K562 (cell line): ENCODE data around the gene CIP2A. TPM values are rescaled to one million over a fixed set of nuclear protein-coding genes. Genes with fewer than 3 reads are reported as not detected.

Source experiments
- polyA plus RNA-seq, 8 experiments: library from polyadenylated mRNA; depleted of rRNA in 4 of 8; stranded (reverse) in 5 of 8; unstranded in 3 of 8; fragments of >200 nt; fragmentation: Nextera tagmentation in 2 of 8; fragmentation: Illumina TruSeq in 1 of 8; extraction: Ambion mirVana in 2 of 8; extraction: Trizol in 1 of 8; gene quantifications; 2 replicates each; pipeline versions ENCODE4 v1.2.1 to v1.2.3, GENCODE V29; 2011 to 2014; ENCODE audit warnings: inconsistent platforms in 1 of 8, missing spikeins in 1 of 8
- small RNA-seq: library from RNA; depleted of rRNA; stranded (forward); fragments of <200 nt; gene quantifications from one replicate; pipeline ENCODE3, GENCODE V24; 2014
- total RNA-seq, 7 experiments: library from RNA; depleted of rRNA in 6 of 7; stranded (reverse); fragments of >200 nt in 6 of 7; fragmentation: Illumina TruSeq in 2 of 7; extraction: Trizol in 2 of 7; gene quantifications; 2 replicates each; pipeline versions ENCODE4 v1.2.1 to v1.2.3, GENCODE V29; 2011 to 2021; ENCODE audit warnings: low replicate concordance in 1 of 7

CIP2A gene
- total and polyA plus RNA-seq, 9 of the 15 experiments (the other 6 are each of a cell fraction or from before 2014, with no cell fraction given): 10.5 to 41.7 (median 31.5) TPM

Small RNA genes lying within 50 kb of the gene (small RNA-seq; reads per million reads assigned to genes)
- not detected for gene RF00156

Other genes with a start within 250 kb of the CIP2A start
- 0.14 and 0.24 TPM in 2 replicates for gene MYH15, start 78.8 kb downstream of the CIP2A start, total RNA-seq (2014; rRNA removed)
- 0.22 and 0.25 TPM in 2 replicates for gene MYH15, start 78.8 kb downstream of the CIP2A start, total RNA-seq (2014; rRNA removed; fragmentation: Illumina TruSeq; extraction: Trizol)
- 0.08 and 0.11 TPM in 2 replicates for gene MYH15, start 78.8 kb downstream of the CIP2A start, total RNA-seq (2015; rRNA removed; fragmentation: Illumina TruSeq; extraction: Trizol)
- 0.07 and 0.29 TPM in 2 replicates for gene MYH15, start 78.8 kb downstream of the CIP2A start, total RNA-seq (2021)
- 0.03 and 0.04 TPM in 2 replicates for gene MYH15, start 78.8 kb downstream of the CIP2A start, polyA plus RNA-seq (2011; rRNA removed)
- 0.12 and 0.17 TPM in 2 replicates for gene MYH15, start 78.8 kb downstream of the CIP2A start, polyA plus RNA-seq (2014; fragmentation: Illumina TruSeq; extraction: Trizol)
- under 1 TPM; 0.03 to 0.06 TPM for gene MYH15, start 78.8 kb downstream of the CIP2A start, polyA plus RNA-seq (2014; fragmentation: Nextera tagmentation; extraction: Ambion mirVana)
- 0.08 and 0.19 TPM in 2 replicates for gene MYH15, start 78.8 kb downstream of the CIP2A start, polyA plus RNA-seq (2014; rRNA removed)
- 3.2 and 3.5 TPM in 2 replicates for gene DZIP3, start 284 bp upstream of the CIP2A start, total RNA-seq (2014; rRNA removed)
- 7.5 and 7.9 TPM in 2 replicates for gene DZIP3, start 284 bp upstream of the CIP2A start, total RNA-seq (2014; rRNA removed; fragmentation: Illumina TruSeq; extraction: Trizol)
- 6.3 and 7.3 TPM in 2 replicates for gene DZIP3, start 284 bp upstream of the CIP2A start, total RNA-seq (2015; rRNA removed; fragmentation: Illumina TruSeq; extraction: Trizol)
- gene DZIP3, start 284 bp upstream of the CIP2A start, total RNA-seq (2021): 6.1 and 6.3 TPM in 2 replicates
- 7.9 and 9.7 TPM in 2 replicates for gene DZIP3, start 284 bp upstream of the CIP2A start, polyA plus RNA-seq (2011; rRNA removed)
- 5.5 and 5.7 TPM in 2 replicates for gene DZIP3, start 284 bp upstream of the CIP2A start, polyA plus RNA-seq (2014; fragmentation: Illumina TruSeq; extraction: Trizol)
- 1 to 10 TPM; 4.4 to 5.2 TPM for gene DZIP3, start 284 bp upstream of the CIP2A start, polyA plus RNA-seq (2014; fragmentation: Nextera tagmentation; extraction: Ambion mirVana)
- 5.0 TPM in 2 replicates for gene DZIP3, start 284 bp upstream of the CIP2A start, polyA plus RNA-seq (2014; rRNA removed)
- not detected in 2 replicates for gene RETNLB, start 168.0 kb upstream of the CIP2A start, total RNA-seq (2014; rRNA removed)
- not detected in 2 replicates for gene RETNLB, start 168.0 kb upstream of the CIP2A start, total RNA-seq (2014; rRNA removed; fragmentation: Illumina TruSeq; extraction: Trizol)
- gene RETNLB, start 168.0 kb upstream of the CIP2A start, total RNA-seq (2015; rRNA removed; fragmentation: Illumina TruSeq; extraction: Trizol): not detected in 2 replicates
- gene RETNLB, start 168.0 kb upstream of the CIP2A start, total RNA-seq (2021): not detected in 2 replicates
- gene RETNLB, start 168.0 kb upstream of the CIP2A start, polyA plus RNA-seq (2011; rRNA removed): not detected in 2 replicates
- gene RETNLB, start 168.0 kb upstream of the CIP2A start, polyA plus RNA-seq (2014; fragmentation: Illumina TruSeq; extraction: Trizol): not detected in 2 replicates
- not detected for gene RETNLB, start 168.0 kb upstream of the CIP2A start, polyA plus RNA-seq (2014; fragmentation: Nextera tagmentation; extraction: Ambion mirVana)
- gene RETNLB, start 168.0 kb upstream of the CIP2A start, polyA plus RNA-seq (2014; rRNA removed): not detected in 2 replicates
- not detected in 2 replicates for gene TRAT1, start 233.3 kb upstream of the CIP2A start, total RNA-seq (2014; rRNA removed)
- not detected in 2 replicates for gene TRAT1, start 233.3 kb upstream of the CIP2A start, total RNA-seq (2014; rRNA removed; fragmentation: Illumina TruSeq; extraction: Trizol)
- gene TRAT1, start 233.3 kb upstream of the CIP2A start, total RNA-seq (2015; rRNA removed; fragmentation: Illumina TruSeq; extraction: Trizol): not detected in 2 replicates
- gene TRAT1, start 233.3 kb upstream of the CIP2A start, total RNA-seq (2021): 0.16 TPM in 1 of 2 replicates, not detected in the other
- not detected in 2 replicates for gene TRAT1, start 233.3 kb upstream of the CIP2A start, polyA plus RNA-seq (2011; rRNA removed)
- not detected in 2 replicates for gene TRAT1, start 233.3 kb upstream of the CIP2A start, polyA plus RNA-seq (2014; fragmentation: Illumina TruSeq; extraction: Trizol)
- gene TRAT1, start 233.3 kb upstream of the CIP2A start, polyA plus RNA-seq (2014; fragmentation: Nextera tagmentation; extraction: Ambion mirVana): not detected
- not detected in 2 replicates for gene TRAT1, start 233.3 kb upstream of the CIP2A start, polyA plus RNA-seq (2014; rRNA removed)